Stimulated activated CD4-positive, alpha-beta T cell treated with anti-CD3 and anti-CD28 coated beads, Interleukin-15, amount 100 ng/mL, for 24 hours (primary cell): Measurements from ENCODE around the gene MYZAP.

ENCODE experiments used
- DNase-seq: peaks from one replicate; pipeline ENCODE4 v3.0.0-alpha.2; 2020

MYZAP gene

GRCh38 chr15:57665939-57666338, 74.2 kb downstream of the MYZAP start:
- DNase-seq: no peak

DNA sequence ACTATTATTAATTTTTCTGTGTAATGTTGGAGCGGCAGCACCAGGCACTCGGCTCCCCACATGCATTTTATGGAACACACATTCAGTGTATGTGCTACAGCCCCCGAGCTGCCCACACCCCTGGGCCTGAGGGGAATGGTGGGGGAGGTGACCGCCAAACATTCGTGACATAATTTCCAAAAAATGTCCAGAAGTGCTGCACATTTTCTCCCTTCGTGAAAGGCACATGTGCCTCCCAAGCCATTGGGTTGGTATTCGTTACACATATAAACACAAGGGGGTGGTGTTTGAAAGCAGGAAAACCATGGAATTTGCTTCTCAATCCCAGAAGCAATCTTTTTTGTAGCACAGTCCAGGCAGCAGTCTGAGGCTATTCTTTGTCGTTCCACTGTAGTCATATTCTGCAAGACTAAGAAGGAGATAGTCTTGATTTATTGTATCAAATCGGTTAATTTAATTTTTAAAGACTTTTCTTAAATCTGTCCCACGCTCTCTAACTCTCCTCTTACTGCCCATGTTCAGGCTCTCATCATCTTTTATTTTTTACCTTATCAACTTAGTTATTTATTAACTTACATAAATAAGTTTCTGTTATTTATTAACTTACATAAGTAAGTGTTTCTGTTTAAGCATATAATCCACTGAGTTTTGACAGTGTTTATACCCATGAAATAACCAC, 75.6 kb downstream of the MYZAP start:
- DNase-seq: no peak

DNA sequence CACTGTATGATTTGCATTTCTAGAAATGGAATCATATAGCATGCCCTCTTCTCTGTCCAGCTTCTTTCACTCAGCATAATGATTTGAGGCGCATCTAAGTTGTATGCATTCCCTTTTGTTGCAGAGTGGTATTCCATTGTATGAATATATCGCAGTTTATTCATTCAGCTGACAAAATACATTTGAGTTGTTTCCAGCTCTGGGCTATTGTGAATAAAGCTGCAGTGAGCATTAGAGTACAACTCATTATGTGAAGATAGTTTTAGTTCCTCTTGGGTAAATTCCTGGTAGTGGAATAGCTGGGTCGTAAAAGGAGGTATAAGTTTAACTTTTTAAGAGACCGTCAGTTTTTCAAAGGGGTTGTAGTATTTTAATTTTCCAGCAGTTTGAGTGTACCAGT, 76.3 kb downstream of the MYZAP start:
- no peak for DNase-seq

- DNase-seq: no peak
Observed at GRCh38 chr15:57671636-57672035, 79.9 kb downstream of the MYZAP start.

DNA sequence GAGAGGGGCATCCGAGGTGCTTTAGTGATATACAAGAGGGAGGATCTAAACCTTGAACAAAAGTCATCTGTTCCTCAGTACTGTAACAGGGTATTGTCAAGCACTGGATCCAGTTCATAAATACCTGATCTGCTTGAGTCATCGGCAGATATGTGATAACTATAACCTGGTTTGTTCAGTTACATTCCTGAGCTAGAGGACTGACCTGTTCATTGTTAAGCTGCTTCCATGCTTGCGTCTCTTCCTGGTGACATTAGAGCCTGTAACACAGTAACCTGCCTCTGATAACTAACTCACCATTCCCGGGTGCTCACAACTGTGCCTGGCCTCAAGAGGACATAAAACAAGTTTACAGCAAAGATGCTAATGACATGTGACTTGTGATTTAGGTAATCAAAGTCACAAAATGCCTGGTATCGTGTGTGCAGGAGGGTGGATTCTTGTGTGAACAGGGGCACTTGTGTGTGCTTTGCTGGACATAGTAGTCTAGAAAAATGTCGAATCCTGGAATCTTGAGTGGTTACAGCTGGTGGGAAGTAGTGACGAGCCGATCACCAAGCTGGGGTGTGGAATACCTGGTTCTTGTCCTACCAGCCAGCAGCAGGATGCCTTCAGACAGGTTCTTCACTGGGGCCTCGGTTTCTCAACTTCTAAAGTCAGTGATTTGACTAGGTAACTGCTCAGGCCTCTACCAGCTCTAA, 83.9 kb downstream of the MYZAP start:
- DNase-seq: no peak

DNA sequence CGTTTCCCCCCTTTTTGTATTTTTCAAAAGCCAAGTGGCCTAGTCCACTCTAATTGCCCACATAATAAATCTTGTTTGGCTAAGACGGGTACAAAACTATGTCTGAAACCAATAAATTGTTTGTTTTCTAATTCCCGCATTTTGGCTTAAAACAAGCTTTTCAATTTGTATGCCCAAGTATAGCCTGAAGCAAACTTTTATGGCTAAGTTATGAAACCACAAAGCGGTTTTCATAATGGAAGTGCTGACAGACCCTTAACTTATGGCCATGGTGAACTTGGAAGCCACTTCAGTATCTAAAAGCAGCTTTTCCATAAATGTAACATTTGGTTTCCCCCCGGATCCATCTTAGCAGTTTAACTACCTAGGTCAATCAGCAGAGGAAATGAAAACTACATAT, 84.9 kb downstream of the MYZAP start:
- DNase-seq: no peak

- no peak for DNase-seq
Observed at GRCh38 chr15:57677204-57677603, 85.5 kb downstream of the MYZAP start.

DNA sequence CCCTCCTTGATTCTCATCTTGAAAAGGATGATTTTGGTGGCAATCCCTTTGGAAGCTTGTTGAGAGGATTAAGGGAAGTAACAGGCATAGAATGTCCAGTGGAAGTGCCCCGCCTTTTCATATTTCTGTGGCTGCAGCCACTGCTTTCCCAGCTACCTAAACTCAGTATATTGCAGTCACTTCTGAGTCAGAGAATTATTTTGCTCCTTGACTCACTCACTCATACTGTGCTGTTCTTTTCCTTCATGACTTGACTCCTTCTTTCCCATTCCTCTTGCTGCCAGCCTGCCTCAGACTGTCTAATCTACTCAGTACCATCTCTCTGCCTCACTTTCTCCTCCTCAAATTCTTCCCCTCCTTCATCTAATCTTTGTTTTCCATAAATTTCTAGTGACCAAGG, 88.3 kb downstream of the MYZAP start:
- no peak for DNase-seq

DNA sequence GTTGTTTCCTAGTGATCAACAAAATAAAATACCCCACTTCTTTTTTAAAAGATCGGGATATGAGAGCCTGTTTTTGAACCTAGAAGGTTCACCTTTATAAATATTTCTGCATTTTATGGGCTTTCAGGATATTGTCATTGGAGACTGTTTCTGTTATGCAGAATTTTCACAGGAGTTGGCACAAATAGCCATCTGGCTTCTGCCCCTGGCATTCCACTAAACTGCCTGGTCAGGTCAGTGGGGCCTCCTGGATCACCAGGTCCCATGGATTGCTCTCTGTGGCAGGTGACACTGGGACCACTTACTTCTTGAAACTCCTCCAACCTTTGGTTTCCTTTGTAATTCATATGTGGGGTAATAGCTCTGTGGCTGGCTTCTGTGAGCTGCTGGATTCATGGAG, 89.3 kb downstream of the MYZAP start:
- DNase-seq: no peak

GRCh38 chr15:57683481-57683880, 91.8 kb downstream of the MYZAP start:
- DNase-seq: no peak

- no peak for DNase-seq
Observed at GRCh38 chr15:57684491-57685151, 92.9 kb downstream of the MYZAP start.

- no peak for DNase-seq
Observed at GRCh38 chr15:57685306-57686095, 93.8 kb downstream of the MYZAP start.

DNA sequence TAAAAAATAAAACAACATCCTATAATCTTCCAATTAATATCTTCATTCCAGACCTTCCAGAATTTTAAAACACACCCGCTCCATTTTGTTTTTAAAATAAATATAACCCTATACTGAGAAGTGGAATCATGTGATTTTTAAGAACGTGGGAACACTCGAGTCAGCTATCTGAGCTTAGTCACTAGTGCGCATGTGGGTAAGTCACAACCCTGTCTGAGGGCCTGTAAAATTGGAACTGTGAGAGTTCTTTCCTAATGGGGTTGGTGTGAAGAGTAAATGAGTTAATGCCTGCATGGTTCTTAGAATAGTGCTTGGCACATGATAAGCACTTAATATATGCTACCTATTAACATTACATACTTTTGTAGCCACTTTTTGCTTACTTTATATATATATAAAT, 95.0 kb downstream of the MYZAP start:
- DNase-seq: no peak

- DNase-seq: no peak
Observed at GRCh38 chr15:57690341-57690966, 98.8 kb downstream of the MYZAP start.

DNA sequence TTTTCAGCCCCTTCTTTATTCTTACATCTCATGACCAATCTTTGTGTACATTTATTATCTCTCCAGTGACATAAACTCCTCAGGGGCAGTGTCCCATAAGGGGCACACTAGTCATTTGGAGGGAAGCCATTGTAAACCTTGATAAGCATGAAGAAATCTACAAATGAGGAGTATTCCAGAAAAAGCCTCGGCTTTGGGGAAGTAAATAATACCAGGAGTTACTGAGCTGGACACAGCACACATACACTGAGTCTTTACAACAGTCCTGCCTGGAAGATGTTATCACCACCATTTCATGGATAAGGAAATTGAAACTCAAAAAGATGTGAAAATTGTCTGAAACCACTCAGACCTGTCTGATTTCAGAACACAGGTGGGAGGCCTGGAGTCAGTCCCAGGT, 99.4 kb downstream of the MYZAP start:
- DNase-seq: no peak

DNA sequence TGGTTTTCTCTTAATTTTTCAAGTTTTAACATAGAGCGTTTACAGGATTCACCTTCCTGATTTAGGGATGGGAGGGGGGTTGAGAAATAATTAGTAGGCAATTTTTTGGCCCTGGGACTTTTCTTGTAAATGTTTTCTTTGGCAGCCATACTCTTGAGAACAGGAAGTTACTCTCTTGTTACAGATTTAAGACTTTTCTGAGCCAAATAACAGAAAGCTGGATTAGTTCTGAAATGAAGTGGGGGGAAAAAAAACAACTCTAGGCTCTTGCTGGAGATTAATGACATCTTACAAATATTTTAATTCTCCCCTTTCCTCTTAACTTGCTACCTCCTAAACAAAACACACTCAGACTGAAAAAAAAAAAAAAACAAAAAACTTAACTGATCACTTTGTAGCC, 101.0 kb downstream of the MYZAP start:
- no peak for DNase-seq

- DNase-seq: no peak
Observed at GRCh38 chr15:57694279-57694678, 102.6 kb downstream of the MYZAP start.

DNA sequence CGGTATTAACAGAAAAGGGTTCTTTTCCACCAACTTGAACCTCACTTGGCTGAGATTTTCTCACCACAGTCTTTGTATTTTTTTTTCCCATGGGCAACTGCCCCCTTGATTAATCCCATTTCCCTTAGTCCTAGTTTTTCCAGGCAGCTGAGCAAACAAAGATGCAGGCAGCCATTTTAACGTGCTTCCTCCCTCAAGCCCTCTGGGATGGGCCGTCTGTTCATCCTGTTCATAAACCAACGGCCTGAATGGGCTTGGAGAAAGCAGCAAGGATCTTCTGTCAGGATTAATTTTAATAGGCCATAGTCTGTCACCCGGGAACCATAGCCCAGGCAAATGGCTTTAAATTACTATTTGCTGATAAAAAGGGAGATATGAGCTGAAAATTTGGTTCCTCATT, 104.4 kb downstream of the MYZAP start:
- DNase-seq: no peak

DNA sequence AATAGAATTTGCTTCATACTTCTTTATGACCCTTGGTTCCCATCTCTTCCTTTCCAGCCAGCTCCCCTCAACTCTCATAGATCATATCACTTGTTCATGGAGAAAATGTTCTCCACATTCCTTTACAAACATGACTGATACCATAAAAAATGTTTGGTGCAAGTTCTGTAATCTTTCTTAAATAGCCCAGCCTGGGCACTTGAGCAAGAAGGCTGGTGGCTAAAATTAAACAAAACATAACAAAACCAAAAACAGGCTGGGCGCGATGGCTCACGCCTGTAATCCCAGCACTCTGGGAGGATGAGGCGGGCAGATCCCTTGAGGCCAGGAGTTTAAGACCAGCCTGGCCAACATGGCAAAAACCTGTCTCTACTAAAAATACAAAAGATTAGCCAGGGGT, 105.9 kb downstream of the MYZAP start:
- DNase-seq: no peak

GRCh38 chr15:57698243-57698642, 106.5 kb downstream of the MYZAP start:
- no peak for DNase-seq

DNA sequence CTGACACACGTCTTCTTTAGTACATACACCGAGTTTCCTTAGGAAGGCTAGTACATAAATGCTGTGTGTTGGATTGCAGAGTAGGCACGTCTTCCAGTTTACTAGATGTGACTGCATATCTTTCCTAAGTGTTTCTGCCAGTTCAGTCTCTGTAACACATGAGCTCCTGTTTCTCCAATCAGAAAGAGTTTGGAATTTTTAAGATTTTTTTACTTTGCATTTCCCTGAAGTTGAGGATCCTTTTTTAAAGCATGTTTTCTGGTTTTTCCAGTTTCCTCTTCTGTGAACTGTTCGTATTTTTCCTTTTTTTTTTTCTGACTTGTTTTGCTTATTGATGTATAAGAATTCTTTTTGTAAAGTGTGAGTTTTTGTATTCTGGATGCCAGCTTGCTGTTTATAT, 107.3 kb downstream of the MYZAP start:
- no peak for DNase-seq

- DNase-seq: no peak
Observed at GRCh38 chr15:57703387-57703786, 111.7 kb downstream of the MYZAP start.

DNA sequence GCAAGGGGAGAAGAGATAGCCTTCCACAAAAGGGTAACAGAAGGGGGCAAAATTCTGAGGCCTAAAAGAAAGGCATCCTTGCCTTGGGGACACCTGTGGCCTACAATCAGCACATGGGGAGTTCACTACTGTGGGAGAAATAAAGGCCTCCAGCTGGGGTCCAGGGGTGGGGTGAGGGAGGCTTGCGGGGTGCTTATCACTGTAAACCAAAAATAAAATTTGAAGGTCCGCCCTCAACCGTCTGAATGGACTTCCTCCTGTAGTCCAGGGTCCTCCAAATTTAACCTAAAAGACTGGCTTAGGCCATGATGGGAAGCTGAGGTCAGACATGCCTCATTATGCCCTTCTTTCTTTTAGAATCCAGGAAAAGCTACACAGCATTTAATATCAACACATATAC, 112.7 kb downstream of the MYZAP start:
- DNase-seq: no peak
